ENCODE measurements around the gene NOS1AP. TPM values are rescaled to one million over a fixed set of nuclear protein-coding genes. Genes with fewer than 3 reads are reported as not detected.
A peak's percentile ranks its signal among the peaks of the same experiment; 100 is the strongest.
"Not testable (repeated sequence)": the region's sequence is repeated elsewhere in the genome, so short reads cannot be mapped to it uniquely, and the experiment has no call there.

NOS1AP gene
- polyA plus RNA-seq, 4 donors: 0.89 to 2.1 (median 1.7) TPM

DNA sequence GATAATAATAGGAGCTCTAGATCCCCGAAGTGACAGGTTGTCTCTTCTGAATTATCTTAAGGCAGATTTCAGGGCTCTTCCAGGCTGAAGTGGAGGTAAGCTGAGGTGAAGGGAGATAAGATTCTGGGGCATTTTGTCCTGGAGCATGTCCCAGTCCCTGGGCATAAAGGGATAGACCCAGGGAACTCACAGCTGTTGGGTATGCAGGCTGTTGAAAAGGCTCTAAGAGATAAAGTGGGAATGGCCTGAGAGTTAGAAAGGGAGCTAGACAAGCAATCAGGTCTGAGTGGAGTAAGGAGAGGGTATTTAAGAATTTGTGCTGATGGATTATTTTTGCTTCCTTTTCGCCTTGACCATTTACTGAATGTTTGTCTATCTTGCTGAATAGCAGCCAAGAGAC is 123.7 kb downstream of the NOS1AP start:
- Histone ChIP-seq H3K36me3 (ENCODE audit: control insufficient read depth in 3 of 3, insufficient read depth in 2 of 3, low read depth in 1 of 3, low read length in 3 of 3) (no peaks in the 10 kb centered on the region), H3K4me3 (ENCODE audit: low read depth in 1 of 3, low read length in 3 of 3) (no peak overlapping the region), H3K4me1 (ENCODE audit: control insufficient read depth in 3 of 3, insufficient read depth in 2 of 3, low read depth in 1 of 3, low read length in 2 of 3) (peaks cover 5 to 31% (median 16%) of the 10 kb centered on the region in 3 donors), H3K27me3 (ENCODE audit: control insufficient read depth in 3 of 3, insufficient read depth in 3 of 3, low read length in 3 of 3) (no peaks in the 10 kb centered on the region), H3K9me3 (ENCODE audit: control insufficient read depth in 2 of 2, insufficient read depth in 1 of 2, low read depth in 1 of 2, low read length in 1 of 2) (no peaks in the 10 kb centered on the region), H3K27ac (ENCODE audit: low read depth in 1 of 3, low read length in 2 of 3) (no peak overlapping the region)
- DNase-seq (no peak), FAIRE-seq (no peak)
- WGBS, 3 donors: 40 to 67% (median 58%) methylated on average over 2 of the region's 2 CpGs

DNA sequence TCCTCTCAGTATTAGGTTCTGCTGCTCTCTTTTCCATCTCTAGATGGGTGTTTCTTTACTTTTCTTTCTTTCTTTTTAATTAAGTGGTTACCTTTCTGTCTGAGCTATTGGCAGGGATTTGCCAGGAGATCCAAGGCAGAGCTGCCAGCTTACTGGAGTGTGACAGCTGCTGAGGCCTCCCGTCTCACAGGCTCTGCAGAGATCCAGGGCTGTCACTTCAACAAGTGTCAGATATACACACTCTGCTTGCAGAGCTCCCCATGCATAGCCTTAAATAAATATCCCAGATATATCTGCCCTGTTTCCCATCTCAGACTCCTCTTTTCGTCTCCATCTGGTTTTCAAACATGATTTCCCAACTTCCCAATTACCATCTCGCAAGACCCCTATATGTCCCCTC is 124.3 kb downstream of the NOS1AP start:
- Histone ChIP-seq H3K27ac (ENCODE audit: low read depth in 1 of 3, low read length in 2 of 3) (no peak overlapping the region), H3K9me3 (ENCODE audit: control insufficient read depth in 2 of 2, insufficient read depth in 1 of 2, low read depth in 1 of 2, low read length in 1 of 2) (no peaks in the 10 kb centered on the region), H3K36me3 (ENCODE audit: control insufficient read depth in 3 of 3, insufficient read depth in 2 of 3, low read depth in 1 of 3, low read length in 3 of 3) (no peaks in the 10 kb centered on the region), H3K4me3 (ENCODE audit: low read depth in 1 of 3, low read length in 3 of 3) (no peak overlapping the region), H3K4me1 (ENCODE audit: control insufficient read depth in 3 of 3, insufficient read depth in 2 of 3, low read depth in 1 of 3, low read length in 2 of 3) (peaks cover 5 to 31% (median 16%) of the 10 kb centered on the region in 3 donors), H3K27me3 (ENCODE audit: control insufficient read depth in 3 of 3, insufficient read depth in 3 of 3, low read length in 3 of 3) (no peaks in the 10 kb centered on the region)
- DNase-seq: no peak
- WGBS, 3 donors: 58 to 78% (median 69%) methylated on average over 3 of the region's 3 CpGs
- FAIRE-seq: no peak

GRCh38 chr1:162195567-162195966 is 126.1 kb downstream of the NOS1AP start:
- no peaks in the 10 kb centered on the region for H3K36me3 ChIP-seq (ENCODE audit: control insufficient read depth in 3 of 3, insufficient read depth in 2 of 3, low read depth in 1 of 3, low read length in 3 of 3)
- no peak overlapping the region for H3K4me3 ChIP-seq (ENCODE audit: low read depth in 1 of 3, low read length in 3 of 3)
- FAIRE-seq (no peak), DNase-seq (no peak)
- no peak overlapping the region for H3K27ac ChIP-seq (ENCODE audit: low read depth in 1 of 3, low read length in 2 of 3)
- no peaks in the 10 kb centered on the region for H3K27me3 ChIP-seq (ENCODE audit: control insufficient read depth in 3 of 3, insufficient read depth in 3 of 3, low read length in 3 of 3)
- 78 to 84% (median 79%) methylated on average over 4 of the region's 4 CpGs for WGBS, 3 donors
- peaks cover 5 to 31% (median 16%) of the 10 kb centered on the region in 3 donors for H3K4me1 ChIP-seq (ENCODE audit: control insufficient read depth in 3 of 3, insufficient read depth in 2 of 3, low read depth in 1 of 3, low read length in 2 of 3)
- no peaks in the 10 kb centered on the region for H3K9me3 ChIP-seq (ENCODE audit: control insufficient read depth in 2 of 2, insufficient read depth in 1 of 2, low read depth in 1 of 2, low read length in 1 of 2)

- no peak for FAIRE-seq
- peak; percentile 73 to 92 for DNase-seq
- Histone ChIP-seq H3K4me3 (ENCODE audit: low read depth in 1 of 3, low read length in 3 of 3) (no peak overlapping the region), H3K27me3 (ENCODE audit: control insufficient read depth in 3 of 3, insufficient read depth in 3 of 3, low read length in 3 of 3) (no peaks in the 10 kb centered on the region), H3K9me3 (ENCODE audit: control insufficient read depth in 2 of 2, insufficient read depth in 1 of 2, low read depth in 1 of 2, low read length in 1 of 2) (no peaks in the 10 kb centered on the region), H3K4me1 (ENCODE audit: control insufficient read depth in 3 of 3, insufficient read depth in 2 of 3, low read depth in 1 of 3, low read length in 2 of 3) (peaks cover 5 to 25% (median 16%) of the 10 kb centered on the region in 3 donors), H3K27ac (ENCODE audit: low read depth in 1 of 3, low read length in 2 of 3) (peak overlapping the region in 2 of 3 donors; percentile 33 to 56), H3K36me3 (ENCODE audit: control insufficient read depth in 3 of 3, insufficient read depth in 2 of 3, low read depth in 1 of 3, low read length in 3 of 3) (no peaks in the 10 kb centered on the region)
- 22 to 63% (median 46%) methylated on average over 4 of the region's 4 CpGs for WGBS, 3 donors
Measured at GRCh38 chr1:162196387-162196786, 126.9 kb downstream of the NOS1AP start.

GRCh38 chr1:162197041-162197531 is 127.6 kb downstream of the NOS1AP start:
- peaks cover 2 to 19% (median 11%) of the 10 kb centered on the region in 3 donors for H3K4me1 ChIP-seq (ENCODE audit: control insufficient read depth in 3 of 3, insufficient read depth in 2 of 3, low read depth in 1 of 3, low read length in 2 of 3)
- H3K27me3 ChIP-seq (ENCODE audit: control insufficient read depth in 3 of 3, insufficient read depth in 3 of 3, low read length in 3 of 3): no peaks in the 10 kb centered on the region
- no peak overlapping the region for H3K4me3 ChIP-seq (ENCODE audit: low read depth in 1 of 3, low read length in 3 of 3)
- DNase-seq (peak; percentile 73 to 75), FAIRE-seq (no peak)
- H3K9me3 ChIP-seq (ENCODE audit: control insufficient read depth in 2 of 2, insufficient read depth in 1 of 2, low read depth in 1 of 2, low read length in 1 of 2): no peaks in the 10 kb centered on the region
- peak overlapping the region; percentile 56 to 75 (median 58) for H3K27ac ChIP-seq (ENCODE audit: low read depth in 1 of 3, low read length in 2 of 3)
- 13 to 64% (median 33%) methylated on average over 8 of the region's 8 CpGs for WGBS, 3 donors
- H3K36me3 ChIP-seq (ENCODE audit: control insufficient read depth in 3 of 3, insufficient read depth in 2 of 3, low read depth in 1 of 3, low read length in 3 of 3): no peaks in the 10 kb centered on the region

GRCh38 chr1:162197615-162198421 is 128.3 kb downstream of the NOS1AP start:
- FAIRE-seq (no peak), DNase-seq (peak in 1 of 2 donors; percentile 22)
- no peak overlapping the region for H3K4me3 ChIP-seq (ENCODE audit: low read depth in 1 of 3, low read length in 3 of 3)
- H3K27me3 ChIP-seq (ENCODE audit: control insufficient read depth in 3 of 3, insufficient read depth in 3 of 3, low read length in 3 of 3): no peaks in the 10 kb centered on the region
- H3K36me3 ChIP-seq (ENCODE audit: control insufficient read depth in 3 of 3, insufficient read depth in 2 of 3, low read depth in 1 of 3, low read length in 3 of 3): no peaks in the 10 kb centered on the region
- whole genome bisulfite sequencing, 3 donors: 67 to 79% (median 73%) methylated on average over 13 of the region's 13 CpGs
- no peaks in the 10 kb centered on the region for H3K9me3 ChIP-seq (ENCODE audit: control insufficient read depth in 2 of 2, insufficient read depth in 1 of 2, low read depth in 1 of 2, low read length in 1 of 2)
- peaks cover 2 to 14% (median 11%) of the 10 kb centered on the region in 3 donors for H3K4me1 ChIP-seq (ENCODE audit: control insufficient read depth in 3 of 3, insufficient read depth in 2 of 3, low read depth in 1 of 3, low read length in 2 of 3)
- H3K27ac ChIP-seq (ENCODE audit: low read depth in 1 of 3, low read length in 2 of 3): peak overlapping the region; percentile 56 to 75 (median 58)

- WGBS, 3 donors: 74 to 88% (median 77%) methylated on average over 5 of the region's 5 CpGs
- FAIRE-seq (no peak), DNase-seq (no peak)
- no peaks in the 10 kb centered on the region for H3K36me3 ChIP-seq (ENCODE audit: control insufficient read depth in 3 of 3, insufficient read depth in 2 of 3, low read depth in 1 of 3, low read length in 3 of 3)
- no peaks in the 10 kb centered on the region for H3K27me3 ChIP-seq (ENCODE audit: control insufficient read depth in 3 of 3, insufficient read depth in 3 of 3, low read length in 3 of 3)
- H3K27ac ChIP-seq (ENCODE audit: low read depth in 1 of 3, low read length in 2 of 3): no peak overlapping the region
- H3K4me3 ChIP-seq (ENCODE audit: low read depth in 1 of 3, low read length in 3 of 3): no peak overlapping the region
- peaks cover 2 to 14% (median 10%) of the 10 kb centered on the region in 3 donors for H3K4me1 ChIP-seq (ENCODE audit: control insufficient read depth in 3 of 3, insufficient read depth in 2 of 3, low read depth in 1 of 3, low read length in 2 of 3)
- no peaks in the 10 kb centered on the region for H3K9me3 ChIP-seq (ENCODE audit: control insufficient read depth in 2 of 2, insufficient read depth in 1 of 2, low read depth in 1 of 2, low read length in 1 of 2)
Measured at GRCh38 chr1:162200096-162200847, 130.8 kb downstream of the NOS1AP start.

DNA sequence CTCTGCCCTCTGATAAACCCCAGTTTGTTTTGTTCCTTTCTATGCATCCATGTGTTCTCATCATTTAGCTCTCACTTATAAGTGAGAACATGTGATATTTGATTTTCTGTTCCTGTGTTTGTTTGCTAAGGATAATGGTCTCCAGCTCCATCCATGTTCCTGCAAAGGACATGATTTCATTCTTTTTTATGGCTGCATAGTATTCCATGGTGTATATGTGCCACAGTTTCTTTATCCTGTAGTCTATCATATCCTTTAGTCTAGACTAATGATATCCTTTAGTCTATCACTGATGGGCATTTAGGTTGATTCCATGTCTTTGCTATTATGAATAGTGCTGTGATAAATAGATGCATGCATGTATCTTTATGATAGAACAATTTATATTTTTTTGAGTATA is 131.6 kb downstream of the NOS1AP start:
- not testable (repeated sequence) for FAIRE-seq

More for the DNA sequence above, 131.6 kb downstream of the NOS1AP start:
- H3K4me3 ChIP-seq (ENCODE audit: low read depth in 1 of 3, low read length in 3 of 3); H3K27me3 ChIP-seq (ENCODE audit: control insufficient read depth in 3 of 3, insufficient read depth in 3 of 3, low read length in 3 of 3); H3K9me3 ChIP-seq (ENCODE audit: control insufficient read depth in 2 of 2, insufficient read depth in 1 of 2, low read depth in 1 of 2, low read length in 1 of 2); DNase-seq; H3K36me3 ChIP-seq (ENCODE audit: control insufficient read depth in 3 of 3, insufficient read depth in 2 of 3, low read depth in 1 of 3, low read length in 3 of 3); H3K27ac ChIP-seq (ENCODE audit: low read depth in 1 of 3, low read length in 2 of 3): not testable (repeated sequence)
- peaks cover 2 to 12% (median 10%) of the 10 kb centered on the region in 3 donors for H3K4me1 ChIP-seq (ENCODE audit: control insufficient read depth in 3 of 3, insufficient read depth in 2 of 3, low read depth in 1 of 3, low read length in 2 of 3)
